HUDEP-2 (cell line): ENCODE measurements around the gene NISCH.

ENCODE experiments used
- DNase-seq, 76 experiments: peaks; one replicate each; lab custom pipeline; 2025; ENCODE audit not compliant: unreplicated experiment in 76 of 76; lab: John Stamatoyannopoulos, UW

NISCH gene

GRCh38 chr3:52455283-52456168 lies at the start of gene NISCH:
NISCH (plus strand) TSS chr3:52455604; CDS start chr3:52455642, 38 bp downstream.
- peak in 73 of 76 experiments; percentile 16 to 92 (median 76) for DNase-seq

- DNase-seq: no peak
Observed at GRCh38 chr3:52406231-52406661, 49.2 kb upstream of the NISCH start.

GRCh38 chr3:52406791-52407510 lies 48.5 kb upstream of the NISCH start:
- DNase-seq: no peak

GRCh38 chr3:52407779-52408178 lies 47.6 kb upstream of the NISCH start:
- DNase-seq: no peak

GRCh38 chr3:52408466-52408865 lies 46.9 kb upstream of the NISCH start:
- DNase-seq: no peak

GRCh38 chr3:52415800-52416199 lies 39.6 kb upstream of the NISCH start:
- DNase-seq: no peak

- no peak for DNase-seq
Observed at GRCh38 chr3:52420388-52420787, 35.0 kb upstream of the NISCH start.

- DNase-seq: no peak
Observed at GRCh38 chr3:52422669-52423068, 32.7 kb upstream of the NISCH start.

- no peak for DNase-seq
Observed at GRCh38 chr3:52423173-52423572, 32.2 kb upstream of the NISCH start.

- peak in 35 of 76 experiments; percentile 7 to 57 (median 27) for DNase-seq
Observed at GRCh38 chr3:52428151-52429005, 27.0 kb upstream of the NISCH start.

GRCh38 chr3:52429031-52429430 lies 26.4 kb upstream of the NISCH start:
- no peak for DNase-seq

GRCh38 chr3:52429779-52430415 lies 25.5 kb upstream of the NISCH start:
- no peak for DNase-seq

GRCh38 chr3:52430416-52430810 lies 25.0 kb upstream of the NISCH start:
- no peak for DNase-seq

GRCh38 chr3:52431459-52432223 lies 23.8 kb upstream of the NISCH start:
- DNase-seq: no peak

GRCh38 chr3:52432225-52432624 lies 23.2 kb upstream of the NISCH start:
- no peak for DNase-seq

- DNase-seq: no peak
Observed at GRCh38 chr3:52432691-52433141, 22.7 kb upstream of the NISCH start.

GRCh38 chr3:52433328-52433995 lies 21.9 kb upstream of the NISCH start:
- no peak for DNase-seq

GRCh38 chr3:52433996-52434479 lies 21.4 kb upstream of the NISCH start:
- no peak for DNase-seq
